G401 (cell line): Measurements from ENCODE around the gene SP4. TPM values are rescaled to one million over a fixed set of nuclear protein-coding genes. Genes with fewer than 3 reads are reported as not detected.

Source experiments
- DNase-seq: peaks from one replicate; pipeline ENCODE4 v3.0.0-alpha.2; 2015; ENCODE audit warnings: low spot score
- in situ Hi-C: cut with HindIII; loops from 2 replicates; pipeline ENCODE4 v1.10.0; 2016; ENCODE audit warnings: low sequenced_read_pairs, mixed read lengths
- total RNA-seq: library from RNA; depleted of rRNA; stranded (reverse); fragments of >200 nt; shearing (Covaris generic); gene quantifications from 2 replicates; pipeline ENCODE4 v1.2.3, GENCODE V29; 2014; rRNA removed

The SP4 gene
- 8.3 and 13.8 TPM in 2 replicates for total RNA-seq

- in situ Hi-C loops, result no loop called here
Measured at GRCh38 chr7:21427871-21428658, at the start of gene SP4. Gene SP4 (plus strand): TSS chr7:21428083. CDS start chr7:21428252, 169 bp downstream.

GRCh38 chr7:21383227-21384220, 44.4 kb upstream of the SP4 start:
- in situ Hi-C loops, result no loop called here
- DNase-seq, result no peak

More at GRCh38 chr7:21427871-21428658, at the start of gene SP4:
- DNase-seq, result peak; percentile 94

GRCh38 chr7:21393937-21394336, 33.9 kb upstream of the SP4 start:
- in situ Hi-C loops, result no loop called here
- no peak for DNase-seq

GRCh38 chr7:21401944-21402343, 25.9 kb upstream of the SP4 start:
- in situ Hi-C loops, result no loop called here
- no peak for DNase-seq

- in situ Hi-C loops, result no loop called here
- DNase-seq, result no peak
Measured at GRCh38 chr7:21407796-21408480, 19.9 kb upstream of the SP4 start.

GRCh38 chr7:21408481-21408820, 19.4 kb upstream of the SP4 start:
- in situ Hi-C loops, result no loop called here
- DNase-seq, result no peak

- in situ Hi-C loops, result no loop called here
- no peak for DNase-seq
Measured at GRCh38 chr7:21412410-21412851, 15.5 kb upstream of the SP4 start.

- DNase-seq, result no peak
- in situ Hi-C loops, result no loop called here
Measured at GRCh38 chr7:21412957-21413356, 14.9 kb upstream of the SP4 start.

- in situ Hi-C loops, result no loop called here
- no peak for DNase-seq
Measured at GRCh38 chr7:21413502-21413901, 14.4 kb upstream of the SP4 start.

- in situ Hi-C loops, result no loop called here
- no peak for DNase-seq
Measured at GRCh38 chr7:21414795-21415393, 13.0 kb upstream of the SP4 start.

GRCh38 chr7:21417647-21418046, 10.2 kb upstream of the SP4 start:
- DNase-seq, result no peak
- in situ Hi-C loops, result no loop called here

GRCh38 chr7:21422751-21423150, 5.1 kb upstream of the SP4 start:
- in situ Hi-C loops, result no loop called here
- no peak for DNase-seq

GRCh38 chr7:21425290-21425689, 2.6 kb upstream of the SP4 start:
- in situ Hi-C loops, result no loop called here
- no peak for DNase-seq

GRCh38 chr7:21426286-21427181, 1.3 kb upstream of the SP4 start:
- in situ Hi-C loops, result no loop called here
- DNase-seq, result no peak

- DNase-seq, result peak; percentile 98
- in situ Hi-C loops, result no loop called here
Measured at GRCh38 chr7:21427182-21427870, 557 bp upstream of the SP4 start.

- no peak for DNase-seq
- in situ Hi-C loops, result no loop called here
Measured at GRCh38 chr7:21428659-21428941, 717 bp downstream of the SP4 start.

- DNase-seq, result no peak
- in situ Hi-C loops, result no loop called here
Measured at GRCh38 chr7:21429021-21429420, 1.1 kb downstream of the SP4 start.
